SJSA1 (cell line): ENCODE results near the gene RNF31. TPM values are rescaled to one million over a fixed set of nuclear protein-coding genes. Genes with fewer than 3 reads are reported as not detected.
"Not testable (repeated sequence)": the region's sequence is repeated elsewhere in the genome, so short reads cannot be mapped to it uniquely, and the experiment has no call there.

ENCODE experiments used
- DNase-seq, 2 experiments: peaks; one replicate each; pipeline ENCODE4 v3.0.0-alpha.2; 2015 to 2020; ENCODE audit warnings: low spot score in 2 of 2, low read depth in 1 of 2
- H3K27ac ChIP-seq: fragments of 250-450 bp; sonication (Bioruptor Pico); 2 replicates; pipeline ENCODE4 v1.5.1; 2020; ENCODE audit warnings: mild to moderate bottlenecking, moderate library complexity
- H3K27me3 ChIP-seq: fragments of 250-450 bp; sonication (Bioruptor Pico); replicated peaks from 2 replicates; pipeline ENCODE4 v1.5.1; 2020; ENCODE audit warnings: mild to moderate bottlenecking, moderate library complexity
- H3K36me3 ChIP-seq: fragments of 250-450 bp; sonication (Bioruptor Pico); 2 replicates; pipeline ENCODE4 v1.5.1; 2020; ENCODE audit warnings: mild to moderate bottlenecking
- H3K4me1 ChIP-seq: fragments of 250-450 bp; sonication (Bioruptor Pico); replicated peaks from 2 replicates; pipeline ENCODE4 v1.6.1; 2021; ENCODE audit warnings: mild to moderate bottlenecking
- H3K4me3 ChIP-seq: fragments of 250-450 bp; sonication (Bioruptor Pico); 2 replicates; pipeline ENCODE4 v1.5.1; 2020; ENCODE audit warnings: mild to moderate bottlenecking
- H3K9me3 ChIP-seq: fragments of 250-450 bp; sonication (Bioruptor Pico); replicated peaks from 2 replicates; pipeline ENCODE4 v1.5.1; 2020; ENCODE audit warnings: mild to moderate bottlenecking
- total RNA-seq: library from RNA; depleted of rRNA; stranded (reverse); fragments of >200 nt; shearing (Covaris generic); gene quantifications from 2 replicates; pipeline ENCODE4 v1.2.3, GENCODE V29; 2014; rRNA removed

Gene RNF31
- total RNA-seq: 40.3 and 135 TPM in 2 replicates

DNA sequence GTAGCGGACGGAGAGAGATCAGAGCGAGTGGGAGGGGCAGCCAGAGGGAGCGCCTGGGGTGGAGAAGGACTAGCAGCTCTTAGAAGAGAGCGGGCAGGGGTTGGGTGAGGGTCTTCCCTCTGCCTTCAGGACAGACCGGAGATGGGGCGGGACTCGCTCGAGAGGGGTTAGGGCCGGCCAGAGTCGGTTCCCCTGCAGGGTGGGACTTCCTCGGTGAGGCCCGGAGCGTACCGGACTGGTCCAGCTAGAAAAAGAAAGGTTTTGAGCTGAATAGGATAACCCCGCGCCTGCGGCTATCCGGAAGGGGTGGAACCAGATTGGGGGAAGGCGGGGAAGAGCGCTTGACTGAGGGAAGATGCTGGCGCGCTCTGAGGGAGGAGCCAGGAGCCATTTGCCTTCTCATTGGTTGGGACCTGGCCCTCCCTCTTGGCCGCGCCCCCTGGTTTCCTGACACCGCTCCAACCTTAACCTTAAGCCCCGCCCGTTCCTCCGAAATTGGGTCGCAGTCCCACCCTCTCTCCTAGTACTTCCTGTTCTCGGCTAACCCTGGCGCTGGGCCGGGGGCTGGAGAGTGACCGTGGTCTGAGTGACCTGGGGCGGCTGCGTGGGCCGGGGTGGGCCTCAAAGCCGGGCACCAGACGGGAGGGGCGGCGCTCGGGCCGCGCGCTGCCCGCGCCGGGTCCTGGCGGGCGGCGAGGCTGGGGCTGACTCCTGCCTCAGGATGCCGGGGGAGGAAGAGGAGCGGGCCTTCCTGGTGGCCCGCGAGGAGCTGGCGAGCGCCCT is at the start of gene RNF31:
Gene RNF31, plus strand, starts transcription at position 521 of the 783 bp plus-strand sequence. Its CDS starts 201 bp downstream, at position 722.
- peak within 1 kb of the TSS; percentile 53 for H3K27ac ChIP-seq
- peaks cover 77% of the 10 kb centered on the region for H3K36me3 ChIP-seq
- DNase-seq: peak; percentile 96 to 98

DNA sequence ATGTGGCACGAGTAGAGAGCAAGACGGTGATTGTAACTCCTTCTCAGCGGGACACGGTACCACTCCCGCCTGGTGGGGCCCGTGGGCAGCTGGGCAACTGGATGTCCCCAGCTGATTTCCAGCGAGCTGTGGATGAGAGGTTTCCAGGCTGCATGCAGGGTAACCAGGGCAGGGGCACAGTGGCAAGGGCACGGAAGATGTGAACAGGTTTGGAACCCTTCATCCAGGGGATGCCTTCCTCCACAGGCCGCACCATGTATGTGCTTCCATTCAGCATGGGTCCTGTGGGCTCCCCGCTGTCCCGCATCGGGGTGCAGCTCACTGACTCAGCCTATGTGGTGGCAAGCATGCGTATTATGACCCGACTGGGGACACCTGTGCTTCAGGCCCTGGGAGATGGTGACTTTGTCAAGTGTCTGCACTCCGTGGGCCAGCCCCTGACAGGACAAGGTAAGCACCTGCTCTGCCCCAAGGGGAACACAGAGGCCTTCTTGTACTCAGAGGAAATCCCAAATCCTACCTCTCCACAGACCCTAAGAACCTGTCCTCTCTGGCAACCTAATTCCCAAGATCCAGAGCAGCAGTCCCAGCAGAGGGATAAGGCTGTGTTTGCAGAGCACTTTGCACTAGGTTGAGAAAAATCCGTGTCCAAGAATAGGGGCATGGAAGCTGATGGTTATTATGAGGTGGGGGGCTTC is 48.9 kb upstream of the RNF31 start:
- DNase-seq: no peak
- 0 out of 2 replicates have a peak, but pooled peaks cover 2% of the 10 kb centered on the region for H3K9me3 ChIP-seq
- no peaks in the 10 kb centered on the region for H3K36me3 ChIP-seq
- no peak overlapping the region for H3K27ac ChIP-seq
- H3K4me1 ChIP-seq: peaks cover 20% of the 10 kb centered on the region
- H3K27me3 ChIP-seq: no peaks in the 10 kb centered on the region
- no peak overlapping the region for H3K4me3 ChIP-seq

More for the DNA sequence above, at the start of gene RNF31:
- Histone ChIP-seq H3K27me3 (no peaks in the 10 kb centered on the region), H3K9me3 (no peaks in the 10 kb centered on the region), H3K4me1 (peaks cover 25% of the 10 kb centered on the region), H3K4me3 (peak within 1 kb of the TSS; percentile 86)

DNA sequence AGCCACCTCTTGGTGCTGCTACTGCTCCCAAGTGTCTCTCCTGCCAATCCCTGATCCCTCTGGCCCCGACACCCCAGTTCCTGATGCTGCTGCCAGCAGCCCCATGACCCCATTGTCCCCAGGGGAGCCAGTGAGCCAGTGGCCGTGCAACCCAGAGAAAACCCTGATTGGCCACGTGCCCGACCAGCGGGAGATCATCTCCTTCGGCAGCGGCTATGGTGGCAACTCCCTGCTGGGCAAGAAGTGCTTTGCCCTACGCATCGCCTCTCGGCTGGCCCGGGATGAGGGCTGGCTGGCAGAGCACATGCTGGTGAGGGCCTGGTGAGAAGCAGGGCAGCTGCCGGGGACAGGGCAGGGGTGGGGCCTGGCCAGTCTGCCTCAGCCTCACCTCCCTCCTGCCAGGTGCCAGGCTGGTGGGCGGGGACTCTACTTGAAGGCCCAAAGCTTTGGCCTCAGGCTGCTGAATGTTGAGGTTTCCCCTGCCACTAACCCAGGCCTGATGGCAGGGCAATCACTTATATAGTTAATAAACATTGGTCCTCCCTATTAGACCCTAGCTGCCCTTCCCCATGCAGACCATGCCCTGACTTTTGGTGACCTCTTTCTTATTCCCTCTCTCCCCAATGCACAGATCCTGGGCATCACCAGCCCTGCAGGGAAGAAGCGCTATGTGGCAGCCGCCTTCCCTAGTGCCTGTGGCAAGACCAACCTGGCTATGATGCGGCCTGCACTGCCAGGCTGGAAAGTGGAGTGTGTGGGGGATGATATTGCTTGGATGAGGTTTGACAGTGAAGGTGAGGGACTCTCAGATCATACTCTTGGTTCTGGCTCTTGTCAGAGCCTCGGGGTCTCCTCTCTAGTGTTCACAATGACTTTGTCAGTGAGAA is 48.1 kb upstream of the RNF31 start:
- no peak overlapping the region for H3K27ac ChIP-seq
- DNase-seq: no peak
- 0 out of 2 replicates have a peak, but pooled peaks cover 2% of the 10 kb centered on the region for H3K36me3 ChIP-seq
- H3K4me3 ChIP-seq: no peak overlapping the region
- 0 out of 2 replicates have a peak, but pooled peaks cover 2% of the 10 kb centered on the region for H3K9me3 ChIP-seq
- H3K4me1 ChIP-seq: peaks cover 16% of the 10 kb centered on the region
- no peaks in the 10 kb centered on the region for H3K27me3 ChIP-seq

DNA sequence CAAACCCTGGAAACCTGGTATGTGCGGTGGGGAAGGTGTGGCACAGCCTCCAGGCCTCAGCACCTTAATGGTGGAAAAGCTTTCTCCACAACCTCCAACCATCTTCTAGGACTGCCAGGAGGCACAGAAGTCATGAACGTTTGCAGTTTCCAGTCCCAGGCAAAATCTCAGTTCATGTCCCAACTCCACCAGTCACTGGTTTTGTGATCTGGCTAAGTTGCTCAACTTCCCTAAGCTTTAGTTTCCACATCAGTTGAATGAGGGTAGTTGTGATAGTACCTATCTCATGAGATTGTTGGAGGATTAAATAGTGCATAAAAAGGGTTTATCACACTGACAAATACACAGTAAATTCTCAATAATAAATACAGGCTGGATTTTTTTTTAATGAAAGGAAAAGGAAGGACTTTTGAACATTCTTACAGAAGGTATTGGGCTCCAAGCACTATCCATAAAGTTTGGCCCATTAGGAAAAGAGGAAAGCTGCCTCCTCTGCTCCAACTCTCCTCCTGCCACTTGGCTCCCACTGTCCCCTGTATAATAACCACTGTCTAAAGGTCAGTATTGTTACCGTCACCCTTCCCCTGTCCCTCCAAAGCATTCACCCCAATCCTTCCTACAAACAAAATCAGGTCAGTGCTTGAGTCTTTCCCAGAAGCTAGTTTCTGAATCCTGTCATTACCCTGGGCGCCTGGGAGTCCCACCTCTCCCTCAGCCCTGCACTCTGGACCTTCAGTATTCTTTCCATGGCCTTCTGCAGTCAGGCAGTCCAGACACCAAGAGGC is 46.9 kb upstream of the RNF31 start:
- Histone ChIP-seq H3K9me3 (no peaks in the 10 kb centered on the region), H3K4me1 (peaks cover 4% of the 10 kb centered on the region), H3K27ac (no peak overlapping the region), H3K27me3 (no peaks in the 10 kb centered on the region), H3K36me3 (0 out of 2 replicates have a peak, but pooled peaks cover 2% of the 10 kb centered on the region), H3K4me3 (no peak overlapping the region)
- DNase-seq: no peak

DNA sequence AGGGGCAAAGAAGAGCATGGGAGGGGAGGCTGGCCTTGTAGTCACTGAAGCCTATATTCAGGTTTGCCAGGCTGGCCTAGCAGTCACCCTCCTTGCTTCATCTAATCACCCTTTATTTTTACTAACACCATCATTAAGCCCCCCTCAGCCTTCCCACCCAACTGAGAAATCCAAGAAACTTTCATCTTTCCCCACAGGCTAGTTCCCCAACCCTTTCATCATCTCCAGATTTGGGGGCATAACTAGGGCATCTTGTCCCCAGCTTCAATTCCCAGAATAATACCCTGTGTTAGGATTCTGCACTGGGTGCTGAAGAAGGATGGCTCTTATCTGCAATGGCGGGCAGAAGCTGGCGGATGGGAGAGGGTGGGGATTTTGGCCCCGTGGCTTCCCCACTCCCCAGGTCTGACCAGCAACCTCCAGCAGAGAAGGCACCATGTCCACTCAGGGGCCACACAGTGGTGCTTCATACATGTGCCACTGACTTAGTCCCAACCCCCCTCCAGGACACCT is 46.3 kb upstream of the RNF31 start:
- no peak for DNase-seq
- Histone ChIP-seq H3K27me3 (no peaks in the 10 kb centered on the region), H3K4me1 (no peaks in the 10 kb centered on the region), H3K4me3 (no peak overlapping the region), H3K27ac (no peak overlapping the region), H3K36me3 (0 out of 2 replicates have a peak, but pooled peaks cover 2% of the 10 kb centered on the region), H3K9me3 (no peaks in the 10 kb centered on the region)

DNA sequence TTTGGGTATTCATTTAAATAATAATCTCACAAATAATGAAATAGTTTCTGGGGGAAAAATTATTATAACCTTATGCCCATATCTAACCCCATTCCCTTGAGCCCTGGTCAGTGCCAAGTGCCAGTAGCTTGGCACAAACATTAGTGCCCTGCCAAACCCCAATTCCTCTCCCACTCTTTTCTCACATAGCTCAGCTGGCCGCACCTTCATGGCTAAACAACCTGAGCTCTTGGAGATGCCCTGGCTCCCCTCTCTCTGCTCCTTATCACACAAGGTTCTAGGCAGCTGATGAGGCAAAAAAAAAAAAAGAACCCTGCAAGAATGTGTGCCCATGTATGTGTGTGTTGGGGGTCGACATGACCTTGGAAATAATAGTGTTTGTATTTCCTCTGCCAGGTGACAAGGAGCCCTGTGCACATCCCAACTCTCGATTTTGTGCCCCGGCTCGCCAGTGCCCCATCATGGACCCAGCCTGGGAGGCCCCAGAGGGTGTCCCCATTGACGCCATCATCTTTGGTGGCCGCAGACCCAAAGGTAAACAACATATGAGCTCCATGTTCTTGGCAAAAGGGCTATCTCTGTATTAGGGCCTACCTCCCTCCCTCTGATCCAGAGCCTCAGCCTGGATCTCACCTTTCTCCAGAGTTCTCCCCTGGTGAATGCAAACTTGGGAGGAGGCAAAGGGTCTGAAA is 44.8 kb upstream of the RNF31 start:
- H3K9me3 ChIP-seq: no peaks in the 10 kb centered on the region
- no peak overlapping the region for H3K4me3 ChIP-seq
- no peaks in the 10 kb centered on the region for H3K4me1 ChIP-seq
- 0 out of 2 replicates have a peak, but pooled peaks cover 2% of the 10 kb centered on the region for H3K36me3 ChIP-seq
- no peak for DNase-seq
- no peaks in the 10 kb centered on the region for H3K27me3 ChIP-seq
- H3K27ac ChIP-seq: no peak overlapping the region

DNA sequence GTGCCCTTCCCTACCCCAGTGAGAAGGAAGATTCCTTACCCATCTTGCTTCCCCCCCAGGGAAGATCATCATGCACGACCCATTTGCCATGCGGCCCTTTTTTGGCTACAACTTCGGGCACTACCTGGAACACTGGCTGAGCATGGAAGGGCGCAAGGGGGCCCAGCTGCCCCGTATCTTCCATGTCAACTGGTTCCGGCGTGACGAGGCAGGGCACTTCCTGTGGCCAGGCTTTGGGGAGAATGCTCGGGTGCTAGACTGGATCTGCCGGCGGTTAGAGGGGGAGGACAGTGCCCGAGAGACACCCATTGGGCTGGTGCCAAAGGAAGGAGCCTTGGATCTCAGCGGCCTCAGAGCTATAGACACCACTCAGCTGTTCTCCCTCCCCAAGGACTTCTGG is 43.8 kb upstream of the RNF31 start:
- H3K9me3 ChIP-seq: no peaks in the 10 kb centered on the region
- H3K27me3 ChIP-seq: no peaks in the 10 kb centered on the region
- H3K4me1 ChIP-seq: no peaks in the 10 kb centered on the region
- H3K36me3 ChIP-seq: 0 out of 2 replicates have a peak, but pooled peaks cover 2% of the 10 kb centered on the region
- no peak overlapping the region for H3K4me3 ChIP-seq
- no peak overlapping the region for H3K27ac ChIP-seq
- no peak for DNase-seq

DNA sequence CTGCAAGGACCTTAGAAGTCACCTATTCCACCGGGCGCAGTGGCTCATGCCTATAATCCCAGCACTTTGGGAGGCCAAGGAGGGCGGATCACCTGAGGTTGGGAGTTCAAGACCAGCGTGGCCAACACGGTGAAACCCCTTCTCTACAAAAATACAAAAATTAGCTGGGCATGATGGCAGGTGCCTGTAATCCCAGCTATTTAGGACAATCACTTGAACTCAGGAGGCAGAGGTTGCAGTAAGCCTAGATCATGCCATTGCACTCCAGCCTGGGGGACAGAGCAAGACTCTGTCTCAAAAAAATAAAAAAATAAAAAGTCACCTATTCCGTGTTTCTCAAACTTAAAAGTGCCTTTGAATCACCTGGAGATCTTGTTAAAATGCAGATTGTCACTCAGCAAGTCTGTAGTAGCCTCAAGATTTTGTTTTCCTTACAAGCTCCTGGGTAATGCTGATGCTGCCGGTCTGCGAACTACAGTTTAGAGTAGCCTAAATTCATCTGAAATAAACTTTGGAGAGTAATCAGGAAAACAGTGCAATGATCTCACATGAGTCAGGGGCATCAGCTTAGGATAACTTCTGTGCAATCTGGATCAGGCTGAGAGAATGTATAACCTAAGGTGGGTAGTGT is 41.6 kb upstream of the RNF31 start:
- not testable (repeated sequence) for H3K4me3 ChIP-seq, DNase-seq

DNA sequence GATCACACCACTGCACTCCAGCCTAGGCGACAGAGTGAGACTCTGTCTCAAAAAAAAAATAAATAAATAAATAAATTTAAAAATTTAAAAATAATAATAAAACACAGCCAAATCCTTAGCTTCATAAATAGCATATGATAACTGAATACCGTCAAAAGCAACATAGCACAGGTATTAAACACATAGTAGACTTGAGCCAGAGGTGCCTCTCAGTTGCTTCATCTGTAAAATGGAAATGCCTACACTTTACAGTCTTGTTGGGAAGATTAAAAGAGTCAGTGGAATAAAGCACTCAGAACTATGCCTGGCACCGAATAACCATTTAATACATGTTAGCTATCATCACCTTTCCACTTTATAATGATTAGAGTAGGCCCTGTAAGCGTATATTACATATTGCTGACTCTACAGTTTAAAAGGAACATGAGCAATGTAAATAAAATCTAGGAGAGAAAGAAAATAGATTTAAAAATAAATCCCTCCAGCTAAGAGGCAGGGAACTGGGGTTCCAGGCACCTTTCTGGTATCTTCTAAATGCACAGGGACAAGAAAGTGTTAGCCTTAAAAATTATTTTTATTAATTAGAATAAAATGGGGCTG is 40.5 kb upstream of the RNF31 start:
- Histone ChIP-seq H3K36me3 (0 out of 2 replicates have a peak, but pooled peaks cover 2% of the 10 kb centered on the region), H3K27ac (no peak overlapping the region), H3K9me3 (no peaks in the 10 kb centered on the region), H3K27me3 (no peaks in the 10 kb centered on the region), H3K4me3 (no peak overlapping the region), H3K4me1 (no peaks in the 10 kb centered on the region)
- no peak for DNase-seq

More for the DNA sequence above, 41.6 kb upstream of the RNF31 start:
- not testable (repeated sequence) for H3K4me1 ChIP-seq, H3K27ac ChIP-seq, H3K9me3 ChIP-seq, H3K36me3 ChIP-seq, H3K27me3 ChIP-seq

DNA sequence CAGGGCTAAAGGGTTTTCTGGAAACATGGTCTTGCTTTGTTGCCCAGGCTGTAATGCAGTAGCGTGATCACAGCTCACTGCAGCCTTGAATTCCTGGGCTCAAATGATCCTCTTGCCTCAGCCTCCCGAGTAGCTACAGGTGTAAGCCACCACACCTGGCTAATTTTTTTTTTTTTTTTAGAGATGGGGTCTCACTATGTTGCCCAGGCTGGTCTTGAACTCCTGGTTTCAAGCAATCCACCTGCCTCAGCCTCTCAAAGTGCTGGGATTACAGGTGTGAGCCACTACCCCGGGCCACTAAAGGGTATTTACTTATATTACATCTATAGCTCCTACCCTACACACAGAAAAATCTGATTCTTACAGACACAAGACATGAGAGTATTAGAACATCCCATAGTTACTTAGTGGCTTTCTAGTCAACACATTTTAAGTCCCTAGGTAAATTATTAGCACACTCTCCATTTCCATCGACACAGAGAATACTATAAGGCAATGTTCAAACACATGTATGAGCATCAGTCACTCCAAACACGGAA is 38.9 kb upstream of the RNF31 start:
- Histone ChIP-seq H3K4me3 (no peak overlapping the region), H3K4me1 (no peaks in the 10 kb centered on the region), H3K27ac (no peak overlapping the region), H3K36me3 (0 out of 2 replicates have a peak, but pooled peaks cover 2% of the 10 kb centered on the region), H3K9me3 (no peaks in the 10 kb centered on the region), H3K27me3 (no peaks in the 10 kb centered on the region)
- DNase-seq: no peak

DNA sequence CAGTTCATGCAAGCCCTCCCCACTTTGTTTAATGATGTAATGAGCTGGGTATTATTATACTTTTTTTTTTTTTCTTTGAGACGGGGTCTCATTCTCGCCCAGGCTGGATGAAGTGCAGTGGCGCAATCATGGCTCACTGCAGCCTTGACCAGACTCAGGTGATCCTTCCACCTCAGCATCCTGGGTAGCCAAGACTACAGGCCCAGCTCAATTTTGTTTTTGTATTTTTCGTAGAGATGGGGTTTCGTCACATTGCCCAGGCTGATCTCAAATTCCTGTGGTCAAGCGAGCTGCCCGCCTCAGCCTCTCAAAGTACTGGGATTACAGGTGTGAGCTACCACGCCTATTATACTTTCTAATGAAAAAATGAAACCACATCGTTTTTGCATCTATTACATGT is 37.2 kb upstream of the RNF31 start:
- Histone ChIP-seq H3K4me3 (no peak overlapping the region), H3K36me3 (no peaks in the 10 kb centered on the region), H3K27me3 (no peaks in the 10 kb centered on the region), H3K27ac (no peak overlapping the region), H3K9me3 (no peaks in the 10 kb centered on the region), H3K4me1 (no peaks in the 10 kb centered on the region)
- no peak for DNase-seq
